T-helper 2 cell treated with Interferon-gamma antibody and Interleukin-4, amounts not matched to agents 5 μg/mL and 100 μg/mL, for 36 hours (primary cell): Measurements from ENCODE around the gene PACSIN2.

Experiments
- DNase-seq: peaks from one replicate; pipeline ENCODE4 v3.0.0; 2021; ENCODE audit warnings: low spot score
- H3K27ac Mint-ChIP-seq: one replicate; pipeline ENCODE4 v1.8.0; 2021; ENCODE audit warnings: mild to moderate bottlenecking, mixed read lengths
- H3K27me3 Mint-ChIP-seq: one replicate; pipeline ENCODE4 v1.8.0; 2021; ENCODE audit warnings: low read depth, mixed read lengths
- H3K36me3 Mint-ChIP-seq: one replicate; pipeline ENCODE4 v1.8.0; 2021; ENCODE audit warnings: low read depth, mixed read lengths
- H3K4me1 Mint-ChIP-seq: one replicate; pipeline ENCODE4 v1.8.0; 2021; ENCODE audit warnings: low read depth, mixed read lengths
- H3K4me3 Mint-ChIP-seq: one replicate; pipeline ENCODE4 v1.8.0; 2022; ENCODE audit warnings: mild to moderate bottlenecking, moderate library complexity, mixed read lengths
- H3K9me3 Mint-ChIP-seq: one replicate; pipeline ENCODE4 v1.8.0; 2021; ENCODE audit warnings: mixed read lengths

Gene PACSIN2

DNA sequence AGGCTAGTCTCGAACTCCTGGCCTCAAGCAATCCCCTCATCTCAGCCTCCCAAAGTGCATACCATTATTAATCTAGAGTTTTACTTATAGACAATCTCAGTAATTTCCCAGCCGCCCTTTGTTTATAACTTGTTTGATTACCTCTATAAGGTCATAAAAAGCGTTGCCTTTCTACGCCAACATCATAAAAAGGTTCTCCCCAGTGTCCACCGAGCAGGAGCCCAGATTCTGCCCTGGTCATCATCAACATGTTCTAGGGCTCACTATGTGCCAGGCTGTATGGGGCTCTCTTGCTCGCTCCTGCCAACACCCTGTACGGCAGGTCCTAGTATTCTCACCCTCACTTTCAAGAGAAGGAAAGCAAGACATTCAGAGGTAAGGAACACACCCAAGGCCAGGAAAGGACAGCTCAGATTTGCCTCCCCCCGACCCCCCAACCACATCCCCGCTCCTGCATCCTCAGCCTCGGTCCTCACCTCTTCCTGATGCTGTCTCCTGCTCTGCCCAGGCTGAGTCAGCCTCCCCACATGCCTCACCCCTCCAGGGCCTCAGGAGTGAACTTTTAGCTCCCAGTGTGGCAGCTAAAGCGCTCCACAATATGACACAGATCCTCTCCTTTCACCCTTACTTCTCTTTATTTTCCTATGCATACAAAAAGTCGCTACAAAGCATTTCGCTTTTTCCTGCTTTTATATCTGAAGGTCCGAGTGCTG is 172.1 kb downstream of the PACSIN2 start:
- Mint-ChIP-seq H3K27me3 (no peaks in the 10 kb centered on the region), H3K27ac (no peak overlapping the region), H3K36me3 (peaks cover 47% of the 10 kb centered on the region), H3K4me3 (no peak overlapping the region), H3K9me3 (no peaks in the 10 kb centered on the region), H3K4me1 (peaks cover 10% of the 10 kb centered on the region)
- DNase-seq = no peak

DNA sequence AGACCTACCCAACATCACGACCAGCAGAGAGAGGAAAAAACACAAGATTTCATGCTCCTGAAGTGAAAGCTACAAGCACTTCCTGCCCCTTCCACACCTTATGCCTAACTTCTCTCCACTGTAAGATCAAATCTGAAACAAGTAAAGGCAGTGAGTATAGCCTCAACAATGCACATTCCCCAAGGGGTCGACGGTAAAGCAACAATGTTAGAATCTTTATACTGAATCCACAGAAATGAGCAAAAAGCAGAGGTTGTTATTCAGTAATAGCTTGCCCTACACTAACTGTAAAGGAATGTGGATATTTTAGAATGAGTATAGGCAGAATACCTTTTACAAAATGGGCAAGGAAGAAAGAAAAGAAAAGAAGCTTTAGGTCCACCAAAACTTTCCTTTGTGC is 173.5 kb downstream of the PACSIN2 start:
- H3K9me3 Mint-ChIP-seq = no peaks in the 10 kb centered on the region
- no peaks in the 10 kb centered on the region for H3K27me3 Mint-ChIP-seq
- H3K27ac Mint-ChIP-seq = no peak overlapping the region
- H3K4me1 Mint-ChIP-seq = peaks cover 10% of the 10 kb centered on the region
- H3K36me3 Mint-ChIP-seq = peaks cover 45% of the 10 kb centered on the region
- DNase-seq = no peak
- no peak overlapping the region for H3K4me3 Mint-ChIP-seq

- H3K27ac Mint-ChIP-seq = no peak overlapping the region
- no peak for DNase-seq
- H3K36me3 Mint-ChIP-seq = peaks cover 28% of the 10 kb centered on the region
- H3K27me3 Mint-ChIP-seq = no peaks in the 10 kb centered on the region
- H3K9me3 Mint-ChIP-seq = no peaks in the 10 kb centered on the region
- H3K4me1 Mint-ChIP-seq = peaks cover 8% of the 10 kb centered on the region
- H3K4me3 Mint-ChIP-seq = no peak overlapping the region
Measured at GRCh38 chr22:42837556-42837955, 177.4 kb downstream of the PACSIN2 start.

DNA sequence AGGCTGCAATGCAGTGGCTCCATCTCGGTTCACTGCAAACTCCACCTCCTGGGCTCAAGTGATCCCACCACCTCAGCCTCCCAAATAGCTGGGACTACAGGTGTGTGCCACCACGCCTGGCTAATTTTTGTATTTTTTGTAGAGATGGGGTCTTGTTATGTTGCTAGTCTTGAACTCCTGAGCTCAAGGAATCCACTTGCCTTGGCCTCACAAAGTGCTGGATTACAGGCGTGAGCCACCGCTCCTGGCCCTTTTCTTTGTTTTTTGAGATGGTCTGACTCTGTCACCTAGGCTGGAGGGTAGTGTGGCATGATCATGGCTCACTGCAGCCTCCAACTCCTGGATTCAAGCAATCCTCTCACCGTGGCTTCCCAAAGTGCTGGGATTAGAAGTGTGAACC is 178.9 kb downstream of the PACSIN2 start:
- Mint-ChIP-seq H3K36me3 (peaks cover 38% of the 10 kb centered on the region), H3K27me3 (no peaks in the 10 kb centered on the region), H3K4me1 (peaks cover 2% of the 10 kb centered on the region), H3K9me3 (no peaks in the 10 kb centered on the region), H3K4me3 (no peak overlapping the region), H3K27ac (no peak overlapping the region)
- DNase-seq = no peak

- Mint-ChIP-seq H3K9me3 (no peaks in the 10 kb centered on the region), H3K27ac (no peak overlapping the region), H3K36me3 (peaks cover 40% of the 10 kb centered on the region), H3K4me3 (no peak overlapping the region), H3K4me1 (peaks cover 3% of the 10 kb centered on the region), H3K27me3 (no peaks in the 10 kb centered on the region)
- no peak for DNase-seq
Measured at GRCh38 chr22:42834177-42834949, 180.6 kb downstream of the PACSIN2 start.

GRCh38 chr22:42833104-42833503 is 181.8 kb downstream of the PACSIN2 start:
- Mint-ChIP-seq H3K9me3 (no peaks in the 10 kb centered on the region), H3K36me3 (peaks cover 45% of the 10 kb centered on the region), H3K4me3 (no peak overlapping the region), H3K4me1 (peaks cover 7% of the 10 kb centered on the region), H3K27ac (no peak overlapping the region), H3K27me3 (no peaks in the 10 kb centered on the region)
- DNase-seq = no peak

GRCh38 chr22:42831712-42832111 is 183.2 kb downstream of the PACSIN2 start:
- Mint-ChIP-seq H3K27me3 (no peaks in the 10 kb centered on the region), H3K36me3 (peaks cover 41% of the 10 kb centered on the region), H3K9me3 (no peaks in the 10 kb centered on the region), H3K4me1 (peaks cover 7% of the 10 kb centered on the region), H3K27ac (no peak overlapping the region), H3K4me3 (no peak overlapping the region)
- DNase-seq = no peak

DNA sequence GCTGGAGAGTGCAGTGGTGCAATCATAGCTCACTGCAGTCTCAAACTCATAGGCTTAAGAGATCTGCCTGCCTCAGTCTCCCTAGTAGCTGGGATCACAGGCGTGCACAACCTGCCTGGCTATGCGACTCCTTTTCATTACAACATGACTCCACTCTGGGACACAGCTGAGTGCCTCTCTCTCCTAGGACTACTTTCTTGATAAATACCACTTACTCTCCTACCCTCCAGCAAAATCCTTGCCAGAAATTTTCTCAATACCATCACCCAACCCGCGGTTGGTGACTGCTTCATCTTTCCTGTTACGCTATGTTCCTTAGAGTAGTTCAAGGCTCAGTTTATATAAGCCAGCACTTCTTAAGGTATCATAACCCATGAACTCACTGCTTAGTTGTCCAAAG is 184.8 kb downstream of the PACSIN2 start:
- DNase-seq = no peak
- Mint-ChIP-seq H3K4me3 (no peak overlapping the region), H3K27ac (no peak overlapping the region), H3K4me1 (peaks cover 7% of the 10 kb centered on the region), H3K9me3 (no peaks in the 10 kb centered on the region), H3K27me3 (no peaks in the 10 kb centered on the region), H3K36me3 (peaks cover 36% of the 10 kb centered on the region)

GRCh38 chr22:42829302-42829701 is 185.6 kb downstream of the PACSIN2 start:
- Mint-ChIP-seq H3K27me3 (no peaks in the 10 kb centered on the region), H3K36me3 (peaks cover 37% of the 10 kb centered on the region), H3K4me3 (no peak overlapping the region), H3K27ac (no peak overlapping the region), H3K9me3 (no peaks in the 10 kb centered on the region), H3K4me1 (peaks cover 7% of the 10 kb centered on the region)
- no peak for DNase-seq

DNA sequence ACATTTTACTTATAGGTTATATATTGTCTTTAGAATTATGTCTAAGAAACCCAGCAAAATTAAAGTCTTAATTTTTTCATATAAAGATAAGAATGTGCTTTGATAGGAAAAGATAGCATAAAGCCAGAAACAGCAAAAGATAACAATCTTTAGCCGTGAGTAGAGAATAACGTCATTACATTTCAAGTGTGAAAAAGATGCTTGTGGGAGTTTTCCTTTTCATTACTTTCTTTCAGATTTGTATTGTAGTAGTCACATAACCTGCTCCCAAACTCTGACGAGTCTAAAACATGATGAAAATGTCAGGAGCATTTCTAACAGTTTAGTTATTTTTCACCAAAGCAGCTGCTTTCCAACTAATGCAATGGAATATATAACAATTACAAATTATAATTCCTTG is 189.2 kb downstream of the PACSIN2 start:
- DNase-seq = no peak
- H3K27me3 Mint-ChIP-seq = no peaks in the 10 kb centered on the region
- H3K36me3 Mint-ChIP-seq = peaks cover 37% of the 10 kb centered on the region
- no peak overlapping the region for H3K4me3 Mint-ChIP-seq
- H3K9me3 Mint-ChIP-seq = no peaks in the 10 kb centered on the region
- no peak overlapping the region for H3K27ac Mint-ChIP-seq
- peaks cover 7% of the 10 kb centered on the region for H3K4me1 Mint-ChIP-seq

GRCh38 chr22:42821386-42821785 is 193.6 kb downstream of the PACSIN2 start:
- no peak overlapping the region for H3K27ac Mint-ChIP-seq
- no peak overlapping the region for H3K4me3 Mint-ChIP-seq
- no peak for DNase-seq
- no peaks in the 10 kb centered on the region for H3K27me3 Mint-ChIP-seq
- H3K36me3 Mint-ChIP-seq = peaks cover 26% of the 10 kb centered on the region
- peaks cover 6% of the 10 kb centered on the region for H3K4me1 Mint-ChIP-seq
- no peaks in the 10 kb centered on the region for H3K9me3 Mint-ChIP-seq

- no peak for DNase-seq
- Mint-ChIP-seq H3K9me3 (no peaks in the 10 kb centered on the region), H3K4me1 (peaks cover 6% of the 10 kb centered on the region), H3K36me3 (peaks cover 26% of the 10 kb centered on the region), H3K27me3 (no peaks in the 10 kb centered on the region), H3K4me3 (no peak overlapping the region), H3K27ac (no peak overlapping the region)
Measured at GRCh38 chr22:42820045-42820763, 194.7 kb downstream of the PACSIN2 start.
